Measurements from ENCODE around the gene DENND1A.

The DENND1A gene

GRCh38 chr9:123349033-123349432 is 580.9 kb downstream of the DENND1A start:
- 50% methylated on average over 3 of the region's 3 CpGs for WGBS
- Histone ChIP-seq H3K14ac (ENCODE audit: low read length in 2 of 2) (no peak overlapping the region), H3K4me2 (ENCODE audit: low read length, poor library complexity, severe bottlenecking) (no peak overlapping the region), H2BK15ac (ENCODE audit: low read depth, poor library complexity, severe bottlenecking) (no peak overlapping the region), H2BK5ac (ENCODE audit: low read depth, low read length, poor library complexity, severe bottlenecking) (no peak overlapping the region), H2AK5ac (ENCODE audit: low read length, severe bottlenecking) (no peak overlapping the region), H4K8ac (ENCODE audit: low read length) (no peak overlapping the region), H3K9me3 (ENCODE audit: control insufficient read depth, low read length) (no peaks in the 10 kb centered on the region), H3K4me3 (ENCODE audit: insufficient read depth in 1 of 2, low read depth in 1 of 2, low read length in 2 of 2) (no peak overlapping the region), H3K36me3 (ENCODE audit: control insufficient read depth in 1 of 2, insufficient read depth in 2 of 2, low read depth in 1 of 2, low read length in 2 of 2) (no peaks in the 10 kb centered on the region), H3K4me1 (ENCODE audit: control insufficient read depth, insufficient read depth, low read depth, low read length) (peaks cover 8% of the 10 kb centered on the region), H3K23ac (ENCODE audit: low read length in 2 of 2) (no peak overlapping the region), H3K18ac (ENCODE audit: low read depth in 1 of 2, low read length in 2 of 2) (no peak overlapping the region), H3K27me3 (ENCODE audit: control insufficient read depth in 1 of 2, insufficient read depth in 1 of 2, low read length in 2 of 2) (peaks cover 44 to 64% of the 10 kb centered on the region in 2 experiments), H2BK12ac (ENCODE audit: low read length in 2 of 2) (no peak overlapping the region), H3K79me1 (replicated peaks; ENCODE audit: low read length, poor library complexity, severe bottlenecking) (no peaks in the 10 kb centered on the region), H2BK120ac (ENCODE audit: low read depth, low read length) (no peak overlapping the region), H3K27ac (ENCODE audit: low read length, poor library complexity, severe bottlenecking) (no peak overlapping the region), H3K9ac (ENCODE audit: low read length) (no peak overlapping the region), H2AFZ (ENCODE audit: low read depth, low read length) (no peak overlapping the region), H4K91ac (ENCODE audit: low read length) (no peak overlapping the region), H3K4ac (ENCODE audit: low read depth in 1 of 2, low read length in 2 of 2) (no peak overlapping the region)
- no peak for DNase-seq

- H3K9ac ChIP-seq (ENCODE audit: low read length) = no peak overlapping the region
- H2BK12ac ChIP-seq (ENCODE audit: low read length in 2 of 2) = no peak overlapping the region
- H3K4ac ChIP-seq (ENCODE audit: low read depth in 1 of 2, low read length in 2 of 2) = no peak overlapping the region
- no peak overlapping the region for H2AFZ ChIP-seq (ENCODE audit: low read depth, low read length)
- no peaks in the 10 kb centered on the region for H3K36me3 ChIP-seq (ENCODE audit: control insufficient read depth in 1 of 2, insufficient read depth in 2 of 2, low read depth in 1 of 2, low read length in 2 of 2)
- H2AK5ac ChIP-seq (ENCODE audit: low read length, severe bottlenecking) = no peak overlapping the region
- 66% methylated on average over 8 of the region's 9 CpGs for WGBS
- no peak overlapping the region for H2BK5ac ChIP-seq (ENCODE audit: low read depth, low read length, poor library complexity, severe bottlenecking)
- H3K4me1 ChIP-seq (ENCODE audit: control insufficient read depth, insufficient read depth, low read depth, low read length) = peaks cover 6% of the 10 kb centered on the region
- no peak overlapping the region for H3K14ac ChIP-seq (ENCODE audit: low read length in 2 of 2)
- no peak overlapping the region for H2BK15ac ChIP-seq (ENCODE audit: low read depth, poor library complexity, severe bottlenecking)
- peaks cover 40 to 58% of the 10 kb centered on the region in 2 experiments for H3K27me3 ChIP-seq (ENCODE audit: control insufficient read depth in 1 of 2, insufficient read depth in 1 of 2, low read length in 2 of 2)
- no peak overlapping the region for H3K23ac ChIP-seq (ENCODE audit: low read length in 2 of 2)
- no peak overlapping the region for H3K4me2 ChIP-seq (ENCODE audit: low read length, poor library complexity, severe bottlenecking)
- DNase-seq = no peak
- no peak overlapping the region for H3K27ac ChIP-seq (ENCODE audit: low read length, poor library complexity, severe bottlenecking)
- H4K8ac ChIP-seq (ENCODE audit: low read length) = no peak overlapping the region
- H3K4me3 ChIP-seq (ENCODE audit: insufficient read depth in 1 of 2, low read depth in 1 of 2, low read length in 2 of 2) = no peak overlapping the region
- H2BK120ac ChIP-seq (ENCODE audit: low read depth, low read length) = no peak overlapping the region
- H4K91ac ChIP-seq (ENCODE audit: low read length) = no peak overlapping the region
- no peak overlapping the region for H3K18ac ChIP-seq (ENCODE audit: low read depth in 1 of 2, low read length in 2 of 2)
- no peaks in the 10 kb centered on the region for H3K9me3 ChIP-seq (ENCODE audit: control insufficient read depth, low read length)
- H3K79me1 ChIP-seq (replicated peaks; ENCODE audit: low read length, poor library complexity, severe bottlenecking) = no peaks in the 10 kb centered on the region
Measured at GRCh38 chr9:123348317-123348992, 581.5 kb downstream of the DENND1A start.

- Histone ChIP-seq H3K27ac (ENCODE audit: low read length, poor library complexity, severe bottlenecking) (no peak overlapping the region), H3K9ac (ENCODE audit: low read length) (no peak overlapping the region), H3K36me3 (ENCODE audit: control insufficient read depth in 1 of 2, insufficient read depth in 2 of 2, low read depth in 1 of 2, low read length in 2 of 2) (no peaks in the 10 kb centered on the region), H3K4me2 (ENCODE audit: low read length, poor library complexity, severe bottlenecking) (no peak overlapping the region), H3K18ac (ENCODE audit: low read depth in 1 of 2, low read length in 2 of 2) (no peak overlapping the region), H4K8ac (ENCODE audit: low read length) (no peak overlapping the region), H2BK5ac (ENCODE audit: low read depth, low read length, poor library complexity, severe bottlenecking) (no peak overlapping the region), H3K23ac (ENCODE audit: low read length in 2 of 2) (no peak overlapping the region), H3K9me3 (ENCODE audit: control insufficient read depth, low read length) (no peaks in the 10 kb centered on the region), H2AFZ (ENCODE audit: low read depth, low read length) (no peak overlapping the region), H3K79me1 (replicated peaks; ENCODE audit: low read length, poor library complexity, severe bottlenecking) (no peaks in the 10 kb centered on the region), H2BK12ac (ENCODE audit: low read length in 2 of 2) (peak overlapping the region in 1 of 2 experiments; percentile 28), H3K4me3 (ENCODE audit: insufficient read depth in 1 of 2, low read depth in 1 of 2, low read length in 2 of 2) (no peak overlapping the region), H2BK120ac (ENCODE audit: low read depth, low read length) (no peak overlapping the region), H2AK5ac (ENCODE audit: low read length, severe bottlenecking) (no peak overlapping the region), H2BK15ac (ENCODE audit: low read depth, poor library complexity, severe bottlenecking) (no peak overlapping the region), H3K4ac (ENCODE audit: low read depth in 1 of 2, low read length in 2 of 2) (no peak overlapping the region), H4K91ac (ENCODE audit: low read length) (peak overlapping the region; percentile 52), H3K27me3 (ENCODE audit: control insufficient read depth in 1 of 2, insufficient read depth in 1 of 2, low read length in 2 of 2) (peaks cover 30 to 49% of the 10 kb centered on the region in 2 experiments), H3K4me1 (ENCODE audit: control insufficient read depth, insufficient read depth, low read depth, low read length) (peaks cover 6% of the 10 kb centered on the region), H3K14ac (ENCODE audit: low read length in 2 of 2) (peak overlapping the region in 1 of 2 experiments; percentile 12)
- 84% methylated on average over 12 of the region's 12 CpGs for WGBS
- DNase-seq = no peak
Measured at GRCh38 chr9:123347289-123348060, 582.5 kb downstream of the DENND1A start.

GRCh38 chr9:123346826-123347225 is 583.1 kb downstream of the DENND1A start:
- H3K27me3 ChIP-seq (ENCODE audit: control insufficient read depth in 1 of 2, insufficient read depth in 1 of 2, low read length in 2 of 2) = peaks cover 29 to 50% of the 10 kb centered on the region in 2 experiments
- no peak overlapping the region for H2AK5ac ChIP-seq (ENCODE audit: low read length, severe bottlenecking)
- H2BK120ac ChIP-seq (ENCODE audit: low read depth, low read length) = no peak overlapping the region
- no peak for DNase-seq
- H3K23ac ChIP-seq (ENCODE audit: low read length in 2 of 2) = no peak overlapping the region
- H3K9ac ChIP-seq (ENCODE audit: low read length) = no peak overlapping the region
- no peak overlapping the region for H3K18ac ChIP-seq (ENCODE audit: low read depth in 1 of 2, low read length in 2 of 2)
- 98% methylated on average over 3 of the region's 3 CpGs for whole genome bisulfite sequencing
- no peak overlapping the region for H3K4me2 ChIP-seq (ENCODE audit: low read length, poor library complexity, severe bottlenecking)
- H3K14ac ChIP-seq (ENCODE audit: low read length in 2 of 2) = no peak overlapping the region
- H3K27ac ChIP-seq (ENCODE audit: low read length, poor library complexity, severe bottlenecking) = no peak overlapping the region
- H2BK15ac ChIP-seq (ENCODE audit: low read depth, poor library complexity, severe bottlenecking) = no peak overlapping the region
- no peaks in the 10 kb centered on the region for H3K79me1 ChIP-seq (replicated peaks; ENCODE audit: low read length, poor library complexity, severe bottlenecking)
- no peak overlapping the region for H4K8ac ChIP-seq (ENCODE audit: low read length)
- no peak overlapping the region for H3K4me3 ChIP-seq (ENCODE audit: insufficient read depth in 1 of 2, low read depth in 1 of 2, low read length in 2 of 2)
- no peaks in the 10 kb centered on the region for H3K36me3 ChIP-seq (ENCODE audit: control insufficient read depth in 1 of 2, insufficient read depth in 2 of 2, low read depth in 1 of 2, low read length in 2 of 2)
- H2AFZ ChIP-seq (ENCODE audit: low read depth, low read length) = no peak overlapping the region
- no peak overlapping the region for H4K91ac ChIP-seq (ENCODE audit: low read length)
- H3K4me1 ChIP-seq (ENCODE audit: control insufficient read depth, insufficient read depth, low read depth, low read length) = peaks cover 6% of the 10 kb centered on the region
- no peaks in the 10 kb centered on the region for H3K9me3 ChIP-seq (ENCODE audit: control insufficient read depth, low read length)
- H2BK5ac ChIP-seq (ENCODE audit: low read depth, low read length, poor library complexity, severe bottlenecking) = no peak overlapping the region
- H2BK12ac ChIP-seq (ENCODE audit: low read length in 2 of 2) = no peak overlapping the region
- H3K4ac ChIP-seq (ENCODE audit: low read depth in 1 of 2, low read length in 2 of 2) = no peak overlapping the region
